Natural killer cell (primary cell): ENCODE results near the gene LEUTX. TPM values are rescaled to one million over a fixed set of nuclear protein-coding genes. Genes with fewer than 3 reads are reported as not detected.

ENCODE experiments used
- ATAC-seq, 3 donors: fragments of 150-1000 bp in 2 of 3; fragments of 200-7000 bp in 1 of 3; cut with Tn5 transposase; 1 replicate in 1 of 3; 2 replicates in 2 of 3; pipeline ENCODE4 v1.10.0; 2021; ENCODE audit warnings: mild to moderate bottlenecking in 2 of 3, moderate library complexity in 2 of 3
- DNase-seq, 2 donors: peaks; one replicate each; pipeline versions ENCODE4 v3.0.0 to v3.0.0-alpha.2; 2013 to 2021; ENCODE audit warnings: mixed read lengths in 1 of 2
- H3K27ac ChIP-seq: one replicate; pipeline ENCODE4 v1.5.1; 2013; ENCODE audit warnings: mild to moderate bottlenecking, low read length
- H3K27me3 ChIP-seq: one replicate; pipeline ENCODE4 v1.6.1; 2013; ENCODE audit warnings: low read length; ENCODE audit not compliant: control insufficient read depth, insufficient read depth
- H3K36me3 ChIP-seq: one replicate; pipeline ENCODE4 v1.6.1; 2013; ENCODE audit warnings: low read length; ENCODE audit not compliant: control insufficient read depth, insufficient read depth
- H3K4me1 ChIP-seq: one replicate; pipeline ENCODE4 v1.6.1; 2013; ENCODE audit warnings: low read length; ENCODE audit not compliant: control insufficient read depth, insufficient read depth
- H3K4me3 ChIP-seq: one replicate; pipeline ENCODE4 v1.5.1; 2013; ENCODE audit warnings: low read length
- H3K9me3 ChIP-seq: one replicate; pipeline ENCODE4 v1.6.1; 2013; ENCODE audit warnings: low read length; ENCODE audit not compliant: control insufficient read depth, insufficient read depth
- H3K27ac Mint-ChIP-seq, 2 donors: one replicate each; pipeline ENCODE4 v1.8.0; 2022; ENCODE audit warnings: mild to moderate bottlenecking in 2 of 2, mixed read lengths in 2 of 2, moderate library complexity in 1 of 2
- H3K27me3 Mint-ChIP-seq, 2 donors: one replicate each; pipeline ENCODE4 v1.8.0; 2022; ENCODE audit warnings: low read depth in 2 of 2, mixed read lengths in 2 of 2
- H3K36me3 Mint-ChIP-seq: one replicate; pipeline ENCODE4 v1.8.0; 2022; ENCODE audit warnings: mixed read lengths
- H3K4me1 Mint-ChIP-seq, 2 donors: one replicate each; pipeline ENCODE4 v1.8.0; 2022; ENCODE audit warnings: mixed read lengths in 2 of 2
- H3K4me3 Mint-ChIP-seq: one replicate; pipeline ENCODE4 v1.8.0; 2022; ENCODE audit warnings: mild to moderate bottlenecking, moderate library complexity, mixed read lengths
- H3K9me3 Mint-ChIP-seq, 2 donors: one replicate each; pipeline ENCODE4 v1.8.0; 2022; ENCODE audit warnings: mixed read lengths in 2 of 2
- WGBS: methylation state at CpG from one replicate; pipeline ENCODE4 v1.1.7; 2013; ENCODE audit warnings: missing lambda C conversion rate; ENCODE audit not compliant: insufficient coverage; 5-methylcytosine and 5-hydroxymethylcytosine counted together
- intact Hi-C: fragments of 100-400 bp; cut with micrococcal nuclease; formaldehyde crosslinking; loops from one replicate; pipeline ENCODE4 v1.14.2; 2022
- total RNA-seq, 4 donors: library from RNA; stranded (reverse); fragments of 120-200 nt in 1 of 4; gene quantifications; one replicate each; pipeline versions ENCODE4 v1.2.3 to v1.2.4, GENCODE V29; 2013 to 2022
- TF ChIP-seq, protein P1 (sequence below): fragments of 200-600 bp; IDR thresholded peaks from one replicate; pipeline ENCODE4 v1.8.0; 2022; ENCODE audit warnings: antibody characterized with exemption

LEUTX gene
- total RNA-seq, 3 donors from 2014 or later (not counting 1 experiment from before 2014, with no cell fraction given): not detected

DNA sequence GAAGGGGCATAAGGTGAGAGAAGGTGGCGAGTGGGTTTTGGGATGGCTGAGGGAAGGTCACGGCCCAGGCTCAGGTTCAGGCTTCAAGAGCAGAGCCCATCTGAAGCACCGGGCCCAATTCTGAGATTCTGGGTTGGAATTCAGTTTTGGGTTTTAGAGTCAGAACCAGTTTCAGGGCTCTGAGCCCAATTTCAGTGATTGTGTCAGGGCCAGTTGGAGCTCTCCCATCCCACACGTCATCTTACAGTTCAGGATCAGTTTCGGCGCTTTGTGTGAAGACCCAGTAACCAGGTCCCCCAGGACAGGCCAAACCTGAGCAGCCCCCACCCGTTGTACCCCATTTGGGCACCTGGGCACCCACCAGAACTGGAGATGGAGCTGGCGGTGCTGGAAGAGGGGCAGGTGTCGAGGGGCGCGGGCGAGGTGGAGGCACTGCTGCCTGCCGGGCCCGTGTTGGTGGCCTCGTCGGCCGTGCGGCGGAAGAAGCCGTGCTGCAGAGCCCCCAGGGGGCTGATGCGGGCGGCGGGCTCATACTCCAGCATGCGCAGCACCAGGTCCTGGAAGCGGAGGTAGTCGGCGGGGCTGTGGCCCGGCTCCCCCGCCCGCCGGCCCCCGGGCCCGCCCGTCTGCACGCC lies 47.8 kb downstream of the LEUTX start:
- no peak overlapping the region for H3K27ac ChIP-seq
- TF ChIP-seq, protein P1, sequence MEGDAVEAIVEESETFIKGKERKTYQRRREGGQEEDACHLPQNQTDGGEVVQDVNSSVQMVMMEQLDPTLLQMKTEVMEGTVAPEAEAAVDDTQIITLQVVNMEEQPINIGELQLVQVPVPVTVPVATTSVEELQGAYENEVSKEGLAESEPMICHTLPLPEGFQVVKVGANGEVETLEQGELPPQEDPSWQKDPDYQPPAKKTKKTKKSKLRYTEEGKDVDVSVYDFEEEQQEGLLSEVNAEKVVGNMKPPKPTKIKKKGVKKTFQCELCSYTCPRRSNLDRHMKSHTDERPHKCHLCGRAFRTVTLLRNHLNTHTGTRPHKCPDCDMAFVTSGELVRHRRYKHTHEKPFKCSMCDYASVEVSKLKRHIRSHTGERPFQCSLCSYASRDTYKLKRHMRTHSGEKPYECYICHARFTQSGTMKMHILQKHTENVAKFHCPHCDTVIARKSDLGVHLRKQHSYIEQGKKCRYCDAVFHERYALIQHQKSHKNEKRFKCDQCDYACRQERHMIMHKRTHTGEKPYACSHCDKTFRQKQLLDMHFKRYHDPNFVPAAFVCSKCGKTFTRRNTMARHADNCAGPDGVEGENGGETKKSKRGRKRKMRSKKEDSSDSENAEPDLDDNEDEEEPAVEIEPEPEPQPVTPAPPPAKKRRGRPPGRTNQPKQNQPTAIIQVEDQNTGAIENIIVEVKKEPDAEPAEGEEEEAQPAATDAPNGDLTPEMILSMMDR: no peak
- 97% methylated on average over 35 of the region's 35 CpGs for WGBS
- Mint-ChIP-seq H3K4me1 (peaks cover 23 to 29% of the 10 kb centered on the region in 2 donors), H3K36me3 (no peaks in the 10 kb centered on the region), H3K9me3 (no peaks in the 10 kb centered on the region), H3K4me3 (no peak overlapping the region), H3K27me3 (no peaks in the 10 kb centered on the region), H3K27ac (peak overlapping the region in 1 of 2 donors; percentile 56)
- intact Hi-C loops: no loop called here
- ATAC-seq (no peak), DNase-seq (no peak)
- H3K9me3 ChIP-seq: no peaks in the 10 kb centered on the region
- H3K4me3 ChIP-seq: no peak overlapping the region
- no peaks in the 10 kb centered on the region for H3K27me3 ChIP-seq
- peaks cover 48% of the 10 kb centered on the region for H3K4me1 ChIP-seq
- H3K36me3 ChIP-seq: peaks cover 35% of the 10 kb centered on the region

DNA sequence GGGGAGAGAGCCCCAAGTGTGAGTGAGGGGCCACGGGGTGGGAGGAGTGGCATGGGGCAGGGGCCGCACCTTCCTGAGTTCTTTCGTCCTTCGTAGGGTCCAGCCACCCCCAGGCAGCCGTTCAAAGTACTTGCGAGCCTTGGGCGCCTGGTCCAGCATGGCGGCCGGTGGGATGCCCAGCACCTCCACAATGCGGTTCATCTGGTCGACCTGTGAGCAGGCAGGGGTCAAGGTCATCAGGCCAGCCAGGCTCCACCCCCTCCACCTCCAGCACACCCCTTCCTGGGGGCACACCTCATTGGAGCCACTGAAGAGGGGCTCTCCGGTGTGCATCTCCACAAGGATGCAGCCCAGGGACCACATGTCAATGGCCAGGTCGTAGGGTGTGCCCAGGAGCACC lies 48.6 kb downstream of the LEUTX start:
- H3K27ac Mint-ChIP-seq: peak overlapping the region; percentile 80 to 92
- H3K9me3 Mint-ChIP-seq: no peaks in the 10 kb centered on the region
- Histone ChIP-seq H3K36me3 (peaks cover 35% of the 10 kb centered on the region), H3K27me3 (no peaks in the 10 kb centered on the region), H3K9me3 (no peaks in the 10 kb centered on the region), H3K4me3 (no peak overlapping the region), H3K27ac (no peak overlapping the region), H3K4me1 (peaks cover 55% of the 10 kb centered on the region)
- no peaks in the 10 kb centered on the region for H3K36me3 Mint-ChIP-seq
- H3K27me3 Mint-ChIP-seq: no peaks in the 10 kb centered on the region
- WGBS: 97% methylated on average over 13 of the region's 13 CpGs
- intact Hi-C loops: no loop called here
- ATAC-seq: no peak
- H3K4me1 Mint-ChIP-seq: peaks cover 28 to 36% of the 10 kb centered on the region in 2 donors
- TF ChIP-seq, protein P1: no peak
- no peak for DNase-seq
- H3K4me3 Mint-ChIP-seq: no peak overlapping the region

DNA sequence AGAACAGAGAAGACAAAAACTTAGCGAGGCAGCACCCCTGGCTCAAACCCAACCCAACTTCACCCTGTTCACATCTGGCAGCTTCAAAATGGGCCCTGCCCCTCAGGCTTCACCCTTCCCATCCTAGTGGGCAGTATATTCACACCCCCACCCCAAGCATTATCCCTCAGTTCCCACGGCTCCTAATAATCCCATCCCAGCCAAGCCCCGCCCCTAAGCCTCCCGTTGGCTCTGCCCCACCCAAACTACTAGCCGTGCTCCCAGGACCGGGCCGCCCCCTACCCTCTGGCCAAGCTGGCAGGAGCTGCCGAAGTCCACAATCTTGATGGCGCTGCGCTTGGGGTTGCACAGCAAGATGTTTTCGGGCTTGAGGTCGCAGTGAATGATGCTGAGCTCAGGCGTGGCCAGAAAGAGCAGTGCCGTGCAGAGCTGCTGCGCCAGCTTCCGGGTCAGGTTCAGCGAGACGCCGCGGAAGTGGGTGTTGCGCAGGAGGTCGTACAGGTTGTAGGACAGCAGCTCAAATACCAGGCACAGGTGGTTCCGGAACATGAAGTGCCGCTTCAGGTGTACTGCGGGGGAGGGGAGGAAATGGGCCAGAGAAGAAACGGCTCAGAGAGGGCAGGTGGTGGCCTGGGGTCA lies 49.5 kb downstream of the LEUTX start:
- Mint-ChIP-seq H3K9me3 (no peaks in the 10 kb centered on the region), H3K27me3 (no peaks in the 10 kb centered on the region), H3K36me3 (no peaks in the 10 kb centered on the region), H3K27ac (peak overlapping the region; percentile 80 to 92), H3K4me1 (peaks cover 37 to 45% of the 10 kb centered on the region in 2 donors), H3K4me3 (peak overlapping the region; percentile 59)
- H3K27ac ChIP-seq: peak overlapping the region; percentile 65
- TF ChIP-seq, protein P1: no peak
- 83% methylated on average over 26 of the region's 26 CpGs for WGBS
- intact Hi-C loops: no loop called here
- H3K27me3 ChIP-seq: no peaks in the 10 kb centered on the region
- peak in 1 of 2 donors; percentile 59 for DNase-seq
- ATAC-seq: peak; percentile 13 to 37 (median 32)
- no peaks in the 10 kb centered on the region for H3K9me3 ChIP-seq
- peaks cover 35% of the 10 kb centered on the region for H3K36me3 ChIP-seq
- H3K4me3 ChIP-seq: peak overlapping the region; percentile 11
- H3K4me1 ChIP-seq: peaks cover 64% of the 10 kb centered on the region
